Memory B cell (primary cell): ENCODE results near the gene ZSCAN12.
"Not testable (repeated sequence)": the region's sequence is repeated elsewhere in the genome, so short reads cannot be mapped to it uniquely, and the experiment has no call there.

Experiments used
- ATAC-seq: fragments of 150-1000 bp; cut with Tn5 transposase; 2 replicates; pipeline ENCODE4 v1.10.0; 2021; ENCODE audit warnings: low read depth, mild to moderate bottlenecking, moderate library complexity
- DNase-seq, 2 donors: peaks; one replicate each; pipeline ENCODE4 v3.0.0; 2022; ENCODE audit warnings: low spot score in 2 of 2
- H3K27ac Mint-ChIP-seq: one replicate; pipeline ENCODE4 v1.8.0; 2022; ENCODE audit warnings: mild to moderate bottlenecking, moderate library complexity, mixed read lengths
- H3K27me3 Mint-ChIP-seq: one replicate; pipeline ENCODE4 v1.8.0; 2022; ENCODE audit warnings: mixed read lengths
- H3K36me3 Mint-ChIP-seq: one replicate; pipeline ENCODE4 v1.8.0; 2022; ENCODE audit warnings: mild to moderate bottlenecking, mixed read lengths
- H3K4me1 Mint-ChIP-seq: one replicate; pipeline ENCODE4 v1.8.0; 2022; ENCODE audit warnings: mixed read lengths
- H3K4me3 Mint-ChIP-seq: one replicate; pipeline ENCODE4 v1.8.0; 2022; ENCODE audit warnings: mild to moderate bottlenecking, moderate library complexity, mixed read lengths
- H3K9me3 Mint-ChIP-seq: one replicate; pipeline ENCODE4 v1.8.0; 2022; ENCODE audit warnings: mixed read lengths

ZSCAN12 gene

DNA sequence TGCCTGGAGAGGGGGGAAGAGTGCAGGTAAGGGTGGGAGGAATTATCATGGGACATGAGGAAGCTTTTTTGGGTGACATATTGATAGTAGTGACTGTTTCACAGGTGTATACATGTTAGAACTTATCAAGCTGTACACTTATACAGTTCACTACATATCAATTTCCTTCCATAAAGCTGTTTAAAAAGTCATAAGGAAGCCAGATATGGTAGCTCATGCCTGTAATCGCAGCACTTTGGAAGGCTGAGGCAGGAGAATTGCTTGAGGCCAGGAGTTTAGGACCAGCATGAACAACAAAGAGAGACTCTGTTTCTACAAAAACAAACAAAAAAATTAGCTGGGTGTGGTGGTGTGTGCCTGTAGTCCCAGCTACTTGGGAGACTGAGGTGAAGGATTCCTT lies 21.7 kb downstream of the ZSCAN12 start:
- DNase-seq (no peak), ATAC-seq (no peak)
- H3K4me1 Mint-ChIP-seq = peaks cover 6% of the 10 kb centered on the region
- no peak overlapping the region for H3K27ac Mint-ChIP-seq
- H3K9me3 Mint-ChIP-seq = no peaks in the 10 kb centered on the region
- no peak overlapping the region for H3K4me3 Mint-ChIP-seq
- peaks cover 26% of the 10 kb centered on the region for H3K36me3 Mint-ChIP-seq
- H3K27me3 Mint-ChIP-seq = no peaks in the 10 kb centered on the region

GRCh38 chr6:28373925-28374324 lies 25.6 kb downstream of the ZSCAN12 start:
- no peak for DNase-seq
- no peak overlapping the region for H3K27ac Mint-ChIP-seq
- peaks cover 10% of the 10 kb centered on the region for H3K4me1 Mint-ChIP-seq
- H3K4me3 Mint-ChIP-seq = no peak overlapping the region
- no peaks in the 10 kb centered on the region for H3K9me3 Mint-ChIP-seq
- H3K27me3 Mint-ChIP-seq = no peaks in the 10 kb centered on the region
- H3K36me3 Mint-ChIP-seq = peaks cover 9% of the 10 kb centered on the region
- no peak for ATAC-seq

DNA sequence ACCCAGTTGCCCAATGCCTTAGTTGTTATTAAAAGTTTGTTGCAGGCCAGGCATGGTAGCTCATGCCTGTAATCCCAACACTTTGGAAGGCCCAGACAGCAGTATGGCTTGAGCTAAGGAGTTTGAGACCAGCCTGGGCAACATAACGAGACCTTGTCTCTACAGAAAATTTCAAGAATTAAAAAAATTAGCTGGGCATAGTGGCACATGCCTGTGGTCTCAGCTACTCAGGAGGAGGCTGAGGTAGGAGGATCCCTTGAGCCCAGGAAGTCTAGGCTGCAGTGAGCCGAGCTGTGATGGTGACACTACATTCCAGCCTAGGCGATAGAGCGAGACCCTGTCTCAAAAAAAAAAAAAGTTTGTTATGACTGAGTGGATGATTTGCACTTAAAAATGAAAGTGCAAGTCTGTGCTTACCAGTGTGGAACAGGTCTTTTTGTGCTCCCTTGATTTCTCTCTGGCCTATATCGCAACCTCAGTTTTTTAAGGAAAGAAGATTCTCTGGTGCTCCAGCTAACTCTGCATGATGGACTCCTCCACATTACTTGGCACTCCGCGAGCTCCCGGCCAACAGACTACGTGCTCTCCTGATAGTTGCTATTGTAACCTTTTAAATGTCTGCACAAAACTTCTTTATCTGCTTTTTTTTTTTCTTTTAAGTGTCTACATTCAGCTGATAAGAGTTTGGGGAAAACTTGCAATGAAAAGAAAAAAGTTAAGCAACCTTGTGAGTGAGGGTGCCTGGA lies 27.7 kb downstream of the ZSCAN12 start:
- H3K4me3 Mint-ChIP-seq = no peak overlapping the region
- peaks cover 15% of the 10 kb centered on the region for H3K4me1 Mint-ChIP-seq

DNA sequence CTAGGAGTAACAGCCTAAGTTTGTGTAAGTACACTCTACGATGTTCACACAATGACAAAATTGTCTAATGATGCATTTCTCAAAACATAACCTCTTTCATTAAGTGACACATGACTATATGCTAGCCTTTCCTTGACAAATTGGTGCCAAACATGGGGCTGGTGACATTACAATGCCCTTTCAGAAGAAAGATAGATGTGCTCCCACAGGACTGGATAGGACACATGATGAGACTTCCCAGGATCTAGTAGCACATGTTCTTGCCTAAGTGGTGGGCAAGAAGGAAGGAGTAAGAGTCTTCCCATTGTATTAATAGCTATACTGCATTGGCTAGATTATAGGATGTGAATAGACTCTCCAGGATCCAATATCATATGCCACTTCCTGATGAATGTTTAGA lies 28.3 kb downstream of the ZSCAN12 start:
- ATAC-seq (no peak), DNase-seq (no peak)
- H3K4me1 Mint-ChIP-seq = peaks cover 15% of the 10 kb centered on the region
- H3K4me3 Mint-ChIP-seq = no peak overlapping the region
- H3K9me3 Mint-ChIP-seq = no peaks in the 10 kb centered on the region
- peak overlapping the region; percentile 53 for H3K27ac Mint-ChIP-seq
- H3K36me3 Mint-ChIP-seq = peaks cover 6% of the 10 kb centered on the region
- no peaks in the 10 kb centered on the region for H3K27me3 Mint-ChIP-seq

More for the DNA sequence above, 27.7 kb downstream of the ZSCAN12 start:
- Mint-ChIP-seq H3K27ac (peak overlapping the region; percentile 53), H3K27me3 (no peaks in the 10 kb centered on the region), H3K9me3 (no peaks in the 10 kb centered on the region), H3K36me3 (peaks cover 6% of the 10 kb centered on the region)
- ATAC-seq (peak; percentile 80), DNase-seq (no peak)

DNA sequence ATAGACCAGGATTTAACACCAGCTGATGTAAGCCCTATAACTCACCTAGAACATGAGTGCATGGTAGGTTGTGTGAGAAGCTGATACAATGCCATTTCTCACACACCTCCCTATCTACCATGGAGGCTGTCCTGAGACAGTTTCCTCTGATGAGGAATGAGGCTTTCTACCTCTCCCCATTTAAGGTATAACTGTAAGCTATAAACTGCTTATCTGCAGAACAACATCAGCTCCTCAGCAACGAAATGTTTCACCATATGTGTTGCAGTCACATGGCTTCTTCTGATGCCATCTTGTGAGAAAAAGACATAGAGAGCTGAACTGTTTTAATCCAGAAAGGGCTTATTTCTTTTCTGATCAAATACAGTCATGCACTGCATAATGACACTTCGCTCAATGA lies 29.1 kb downstream of the ZSCAN12 start:
- no peak for DNase-seq
- no peak overlapping the region for H3K27ac Mint-ChIP-seq
- no peak overlapping the region for H3K4me3 Mint-ChIP-seq
- H3K9me3 Mint-ChIP-seq = no peaks in the 10 kb centered on the region
- peaks cover 15% of the 10 kb centered on the region for H3K4me1 Mint-ChIP-seq
- H3K27me3 Mint-ChIP-seq = no peaks in the 10 kb centered on the region
- ATAC-seq = no peak
- peaks cover 13% of the 10 kb centered on the region for H3K36me3 Mint-ChIP-seq

DNA sequence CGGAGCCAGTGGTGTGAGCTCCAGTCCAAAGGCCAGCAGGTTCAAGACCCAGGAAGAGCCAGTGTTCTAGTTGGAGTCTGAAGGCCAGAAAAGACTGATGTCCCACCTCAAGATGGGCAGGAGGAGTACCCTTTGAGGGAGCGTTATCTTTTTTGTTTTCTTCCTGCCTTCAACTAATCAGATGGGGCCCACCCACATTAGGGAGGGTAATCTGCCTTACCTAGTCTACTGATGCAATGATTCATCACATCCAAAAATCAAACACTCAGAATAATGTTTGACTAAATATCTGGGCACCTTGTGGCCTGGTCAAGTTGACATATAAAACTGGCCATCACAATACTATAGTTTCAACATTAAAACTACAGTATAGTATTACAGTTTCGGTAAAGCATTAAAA lies 30.1 kb downstream of the ZSCAN12 start:
- Mint-ChIP-seq H3K36me3 (peaks cover 16% of the 10 kb centered on the region), H3K4me1 (peaks cover 15% of the 10 kb centered on the region), H3K9me3 (no peaks in the 10 kb centered on the region), H3K27me3 (no peaks in the 10 kb centered on the region), H3K27ac (no peak overlapping the region), H3K4me3 (no peak overlapping the region)
- ATAC-seq = no peak
- no peak for DNase-seq

DNA sequence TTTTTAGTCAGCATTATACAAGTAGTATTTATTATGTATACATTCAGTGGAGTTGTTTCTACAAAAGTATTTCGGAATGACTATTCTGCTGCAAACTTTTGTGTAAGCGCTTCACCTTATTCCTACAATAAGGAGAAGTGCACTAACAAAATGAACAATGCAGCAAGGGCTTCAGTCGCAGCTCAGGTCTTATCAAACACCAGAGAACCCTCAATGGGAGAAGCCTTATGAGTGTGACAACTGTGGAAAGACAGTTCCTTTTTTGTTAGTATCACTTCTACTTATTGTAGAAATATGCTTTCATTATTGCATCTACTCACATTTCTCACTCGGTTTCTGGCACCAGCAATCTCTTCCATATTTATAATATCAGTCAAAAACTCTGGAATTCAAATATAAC lies 31.0 kb downstream of the ZSCAN12 start:
- Mint-ChIP-seq H3K4me3 (no peak overlapping the region), H3K27me3 (no peaks in the 10 kb centered on the region), H3K4me1 (peaks cover 15% of the 10 kb centered on the region), H3K36me3 (peaks cover 19% of the 10 kb centered on the region), H3K9me3 (no peaks in the 10 kb centered on the region), H3K27ac (no peak overlapping the region)
- ATAC-seq (peak; percentile 91), DNase-seq (peak in 1 of 2 donors; percentile 10)

GRCh38 chr6:28365590-28365989 lies 34.0 kb downstream of the ZSCAN12 start:
- not testable (repeated sequence) for H3K9me3 Mint-ChIP-seq, H3K4me1 Mint-ChIP-seq, H3K27me3 Mint-ChIP-seq, DNase-seq, H3K27ac Mint-ChIP-seq, H3K4me3 Mint-ChIP-seq, ATAC-seq
- peaks cover 24% of the 10 kb centered on the region for H3K36me3 Mint-ChIP-seq

GRCh38 chr6:28360961-28361360 lies 38.6 kb downstream of the ZSCAN12 start:
- Mint-ChIP-seq H3K4me3 (no peak overlapping the region), H3K27me3 (no peaks in the 10 kb centered on the region), H3K9me3 (no peaks in the 10 kb centered on the region), H3K36me3 (peaks cover 22% of the 10 kb centered on the region), H3K4me1 (peaks cover 3% of the 10 kb centered on the region), H3K27ac (no peak overlapping the region)
- DNase-seq = no peak
- ATAC-seq = no peak

GRCh38 chr6:28359562-28359961 lies 40.0 kb downstream of the ZSCAN12 start:
- H3K27ac Mint-ChIP-seq, H3K27me3 Mint-ChIP-seq, H3K4me3 Mint-ChIP-seq, H3K4me1 Mint-ChIP-seq, DNase-seq, H3K9me3 Mint-ChIP-seq, ATAC-seq: not testable (repeated sequence)
- H3K36me3 Mint-ChIP-seq = peaks cover 11% of the 10 kb centered on the region

DNA sequence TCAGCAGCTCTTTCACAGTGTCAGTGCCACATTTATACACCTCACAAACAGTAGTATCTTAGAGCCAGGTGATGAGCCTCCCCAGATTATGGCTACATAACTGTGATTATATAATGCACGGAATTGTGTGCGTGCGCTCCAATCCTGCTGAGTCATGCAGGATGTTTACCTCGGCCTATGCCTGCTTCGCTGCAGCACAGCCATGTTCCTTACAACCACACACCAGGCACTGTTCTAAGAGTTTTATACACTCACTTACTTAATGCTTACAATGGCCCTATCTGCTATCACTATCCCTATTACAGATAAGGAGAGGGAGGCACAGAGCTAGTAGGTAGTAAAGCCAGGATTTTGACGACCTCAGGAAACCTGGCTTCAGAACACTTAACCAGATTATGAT lies 42.5 kb downstream of the ZSCAN12 start:
- Mint-ChIP-seq H3K9me3 (no peaks in the 10 kb centered on the region), H3K27me3 (no peaks in the 10 kb centered on the region), H3K4me3 (no peak overlapping the region), H3K27ac (no peak overlapping the region), H3K4me1 (peaks cover 9% of the 10 kb centered on the region), H3K36me3 (peaks cover 8% of the 10 kb centered on the region)
- no peak for DNase-seq
- ATAC-seq = no peak

- no peak overlapping the region for H3K4me3 Mint-ChIP-seq
Observed at GRCh38 chr6:28356666-28357020, 42.9 kb downstream of the ZSCAN12 start.

DNA sequence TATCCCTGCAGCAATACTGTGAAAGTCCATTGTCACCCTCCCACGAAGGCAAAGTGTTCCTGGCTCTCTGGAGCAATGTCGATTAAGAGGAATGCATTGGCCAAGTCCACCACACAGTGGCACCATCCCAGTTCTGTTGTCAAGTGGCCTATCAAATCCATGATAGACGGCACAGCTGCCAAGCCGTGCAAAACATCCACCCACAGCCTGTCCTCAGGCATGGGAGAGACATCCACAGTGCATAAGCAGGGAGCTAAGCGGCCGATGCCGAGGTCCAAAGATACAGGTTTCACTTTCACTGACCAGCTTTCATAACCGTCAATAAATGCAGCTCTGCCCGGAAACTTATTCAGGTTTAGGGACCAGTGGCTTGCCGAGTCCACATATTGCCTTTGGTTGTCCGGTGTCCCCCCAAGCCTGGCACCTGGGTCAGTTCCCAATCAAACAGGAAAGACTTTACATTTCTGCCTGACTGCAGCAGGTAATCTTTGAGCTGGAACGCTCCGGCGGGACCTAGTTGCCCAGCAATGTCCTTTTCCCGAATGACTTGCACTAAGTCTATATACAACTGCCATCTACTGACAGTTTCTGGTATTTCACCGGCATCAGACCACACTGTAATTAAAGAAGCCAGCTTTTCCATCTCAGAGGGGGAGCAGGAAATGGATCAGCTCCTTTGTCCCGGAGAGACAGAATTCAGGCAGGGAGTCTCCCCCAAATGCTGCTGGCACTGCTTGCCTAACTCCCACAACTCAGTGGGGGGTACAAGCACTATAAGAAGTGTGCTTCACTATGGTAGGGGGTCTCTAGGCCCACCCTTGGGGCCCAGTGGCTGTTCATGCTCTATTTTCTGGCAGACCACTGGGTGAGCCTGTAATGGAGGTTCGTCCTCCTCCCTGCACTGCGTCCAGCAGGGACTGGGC lies 43.5 kb downstream of the ZSCAN12 start:
- H3K4me3 Mint-ChIP-seq = peak overlapping the region; percentile 93
- no peaks in the 10 kb centered on the region for H3K27me3 Mint-ChIP-seq
- peak overlapping the region; percentile 64 for H3K27ac Mint-ChIP-seq
- peaks cover 9% of the 10 kb centered on the region for H3K36me3 Mint-ChIP-seq
- DNase-seq (peak; percentile 54 to 64), ATAC-seq (peak; percentile 79)
- no peaks in the 10 kb centered on the region for H3K9me3 Mint-ChIP-seq
- H3K4me1 Mint-ChIP-seq = peaks cover 13% of the 10 kb centered on the region

More at GRCh38 chr6:28356666-28357020, 42.9 kb downstream of the ZSCAN12 start:
- ATAC-seq = no peak
- H3K36me3 Mint-ChIP-seq = peaks cover 8% of the 10 kb centered on the region
- H3K9me3 Mint-ChIP-seq = no peaks in the 10 kb centered on the region
- H3K27me3 Mint-ChIP-seq = no peaks in the 10 kb centered on the region
- peaks cover 10% of the 10 kb centered on the region for H3K4me1 Mint-ChIP-seq
- no peak for DNase-seq
- H3K27ac Mint-ChIP-seq = no peak overlapping the region
